Measurements from ENCODE around the gene IL36RN. TPM values are rescaled to one million over a fixed set of nuclear protein-coding genes. Genes with fewer than 3 reads are reported as not detected.

Gene IL36RN
- total RNA-seq, 1 donor from 2014 or later, result not detected

- H3K4me3 Mint-ChIP-seq (ENCODE audit: low read depth), result no peak overlapping the region
- no peaks in the 10 kb centered on the region for H3K4me1 Mint-ChIP-seq (ENCODE audit: low read depth)
- H3K27me3 Mint-ChIP-seq, result peaks cover 24% of the 10 kb centered on the region
- DNase-seq (ENCODE audit: low spot score, unreplicated experiment), result no peak
- no peaks in the 10 kb centered on the region for H3K36me3 Mint-ChIP-seq (ENCODE audit: insufficient read depth)
- no peak overlapping the region for H3K27ac Mint-ChIP-seq
- TF ChIP-seq, protein P1, sequence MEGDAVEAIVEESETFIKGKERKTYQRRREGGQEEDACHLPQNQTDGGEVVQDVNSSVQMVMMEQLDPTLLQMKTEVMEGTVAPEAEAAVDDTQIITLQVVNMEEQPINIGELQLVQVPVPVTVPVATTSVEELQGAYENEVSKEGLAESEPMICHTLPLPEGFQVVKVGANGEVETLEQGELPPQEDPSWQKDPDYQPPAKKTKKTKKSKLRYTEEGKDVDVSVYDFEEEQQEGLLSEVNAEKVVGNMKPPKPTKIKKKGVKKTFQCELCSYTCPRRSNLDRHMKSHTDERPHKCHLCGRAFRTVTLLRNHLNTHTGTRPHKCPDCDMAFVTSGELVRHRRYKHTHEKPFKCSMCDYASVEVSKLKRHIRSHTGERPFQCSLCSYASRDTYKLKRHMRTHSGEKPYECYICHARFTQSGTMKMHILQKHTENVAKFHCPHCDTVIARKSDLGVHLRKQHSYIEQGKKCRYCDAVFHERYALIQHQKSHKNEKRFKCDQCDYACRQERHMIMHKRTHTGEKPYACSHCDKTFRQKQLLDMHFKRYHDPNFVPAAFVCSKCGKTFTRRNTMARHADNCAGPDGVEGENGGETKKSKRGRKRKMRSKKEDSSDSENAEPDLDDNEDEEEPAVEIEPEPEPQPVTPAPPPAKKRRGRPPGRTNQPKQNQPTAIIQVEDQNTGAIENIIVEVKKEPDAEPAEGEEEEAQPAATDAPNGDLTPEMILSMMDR (IDR thresholded peaks at IDR 0.05; ENCODE audit: unreplicated experiment), result no peak
- H3K9me3 Mint-ChIP-seq (ENCODE audit: low read depth), result peaks cover under 1% of the 10 kb centered on the region
Observed at GRCh38 chr2:113070606-113070975, 11.6 kb downstream of the IL36RN start.

- Mint-ChIP-seq H3K4me1 (ENCODE audit: low read depth) (peaks cover 5% of the 10 kb centered on the region), H3K27ac (no peak overlapping the region), H3K27me3 (peaks cover 32% of the 10 kb centered on the region), H3K36me3 (ENCODE audit: insufficient read depth) (no peaks in the 10 kb centered on the region), H3K9me3 (ENCODE audit: low read depth) (no peaks in the 10 kb centered on the region), H3K4me3 (ENCODE audit: low read depth) (no peak overlapping the region)
- TF ChIP-seq, protein P1 (IDR thresholded peaks at IDR 0.05; ENCODE audit: unreplicated experiment), result no peak
- DNase-seq (ENCODE audit: low spot score, unreplicated experiment), result no peak
Observed at GRCh38 chr2:113072584-113072983, 13.6 kb downstream of the IL36RN start.

GRCh38 chr2:113073325-113073834 is 14.4 kb downstream of the IL36RN start:
- Mint-ChIP-seq H3K36me3 (ENCODE audit: insufficient read depth) (no peaks in the 10 kb centered on the region), H3K4me1 (ENCODE audit: low read depth) (peaks cover 5% of the 10 kb centered on the region), H3K27ac (no peak overlapping the region), H3K4me3 (ENCODE audit: low read depth) (no peak overlapping the region), H3K27me3 (peaks cover 32% of the 10 kb centered on the region), H3K9me3 (ENCODE audit: low read depth) (no peaks in the 10 kb centered on the region)
- TF ChIP-seq, protein P1 (IDR thresholded peaks at IDR 0.05; ENCODE audit: unreplicated experiment), result no peak
- no peak for DNase-seq (ENCODE audit: low spot score, unreplicated experiment)

DNA sequence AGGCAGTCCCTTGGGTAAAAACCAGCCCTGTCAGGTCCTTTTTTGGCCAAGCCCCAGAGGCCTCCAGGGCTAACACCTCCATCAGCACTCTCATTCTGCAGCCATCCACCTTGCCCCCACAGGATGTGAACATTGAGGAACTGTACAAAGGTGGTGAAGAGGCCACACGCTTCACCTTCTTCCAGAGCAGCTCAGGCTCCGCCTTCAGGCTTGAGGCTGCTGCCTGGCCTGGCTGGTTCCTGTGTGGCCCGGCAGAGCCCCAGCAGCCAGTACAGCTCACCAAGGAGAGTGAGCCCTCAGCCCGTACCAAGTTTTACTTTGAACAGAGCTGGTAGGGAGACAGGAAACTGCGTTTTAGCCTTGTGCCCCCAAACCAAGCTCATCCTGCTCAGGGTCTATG is 16.0 kb downstream of the IL36RN start:
- Mint-ChIP-seq H3K27ac (no peak overlapping the region), H3K27me3 (peaks cover 20% of the 10 kb centered on the region)

GRCh38 chr2:113075600-113075999 is 16.6 kb downstream of the IL36RN start:
- no peaks in the 10 kb centered on the region for H3K36me3 Mint-ChIP-seq (ENCODE audit: insufficient read depth)
- DNase-seq (ENCODE audit: low spot score, unreplicated experiment), result no peak
- H3K4me3 Mint-ChIP-seq (ENCODE audit: low read depth), result no peak overlapping the region
- H3K27ac Mint-ChIP-seq, result no peak overlapping the region
- no peaks in the 10 kb centered on the region for H3K9me3 Mint-ChIP-seq (ENCODE audit: low read depth)
- TF ChIP-seq, protein P1 (IDR thresholded peaks at IDR 0.05; ENCODE audit: unreplicated experiment), result no peak
- H3K27me3 Mint-ChIP-seq, result peaks cover 20% of the 10 kb centered on the region
- H3K4me1 Mint-ChIP-seq (ENCODE audit: low read depth), result peaks cover 7% of the 10 kb centered on the region

More for the DNA sequence above, 16.0 kb downstream of the IL36RN start:
- H3K36me3 Mint-ChIP-seq (ENCODE audit: insufficient read depth), result no peaks in the 10 kb centered on the region
- DNase-seq (ENCODE audit: low spot score, unreplicated experiment), result no peak
- H3K9me3 Mint-ChIP-seq (ENCODE audit: low read depth), result no peaks in the 10 kb centered on the region
- TF ChIP-seq, protein P1 (IDR thresholded peaks at IDR 0.05; ENCODE audit: unreplicated experiment), result no peak
- no peak overlapping the region for H3K4me3 Mint-ChIP-seq (ENCODE audit: low read depth)
- H3K4me1 Mint-ChIP-seq (ENCODE audit: low read depth), result peaks cover 7% of the 10 kb centered on the region

Measured in progenitor cell of endocrine pancreas (in vitro differentiated cells).